ENCODE measurements around the gene ARHGAP26. TPM values are rescaled to one million over a fixed set of nuclear protein-coding genes. Genes with fewer than 3 reads are reported as not detected.

The ARHGAP26 gene
- total RNA-seq, 2 experiments from 2014 or later, result 12.8 to 15.4 TPM

DNA sequence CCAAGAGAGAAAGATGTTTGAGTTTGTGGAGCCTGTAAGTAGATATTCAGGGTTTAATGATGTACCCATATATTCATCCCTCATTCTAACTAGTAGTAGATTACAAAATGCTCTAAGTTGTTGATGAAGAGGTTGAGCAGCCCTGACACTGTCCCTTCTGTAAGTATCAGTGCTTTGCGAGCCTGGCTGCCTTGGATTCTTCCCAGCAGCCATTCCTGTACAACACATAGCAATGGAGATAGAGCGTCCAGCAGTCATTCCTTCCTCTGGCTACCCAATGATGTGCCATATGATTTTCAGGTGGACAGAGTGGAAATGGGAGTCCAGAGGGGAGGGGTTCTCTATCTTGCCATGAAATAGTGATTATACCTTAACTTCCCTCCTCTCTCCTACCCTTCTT is 124.1 kb downstream of the ARHGAP26 start:
- ChIA-PET CTCF (no interaction called here), POLR2A (no interaction called here)
- Mint-ChIP-seq H3K4me3 (no peak overlapping the region), H3K9me3 (ENCODE audit: low read depth) (no peaks in the 10 kb centered on the region), H3K27me3 (no peaks in the 10 kb centered on the region), H3K4me1 (no peaks in the 10 kb centered on the region), H3K27ac (no peak overlapping the region), H3K36me3 (ENCODE audit: low read depth) (peaks cover 4% of the 10 kb centered on the region)
- intact Hi-C loops (cut with DNase I, micrococcal nuclease), result no loop called here
- DNase-seq, result no peak
- no peak for ATAC-seq

DNA sequence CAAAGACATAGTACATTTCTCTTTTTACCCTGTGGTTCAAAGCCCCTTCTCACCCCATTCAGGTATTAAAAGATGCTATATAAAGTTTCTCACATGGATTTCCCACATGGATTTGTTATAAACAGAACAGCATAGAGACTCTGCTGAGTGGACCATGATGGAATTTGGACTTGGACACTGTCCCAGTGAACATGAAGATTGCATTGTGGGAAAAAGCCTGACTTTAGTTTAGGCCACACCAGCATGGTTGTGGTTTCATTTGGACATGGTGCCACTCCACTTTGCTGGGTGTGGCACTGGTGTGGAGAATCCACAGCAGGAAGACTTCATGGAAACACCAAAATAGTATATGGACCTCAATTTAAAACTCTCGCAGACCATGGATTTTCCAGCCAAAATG is 124.6 kb downstream of the ARHGAP26 start:
- ATAC-seq, result no peak
- CTCF ChIA-PET, result interaction anchor here (3.1 kb wide), 1 partner anchor 14 kb away, joined by 13 read pairs; no protein-coding TSS in a partner anchor

DNA sequence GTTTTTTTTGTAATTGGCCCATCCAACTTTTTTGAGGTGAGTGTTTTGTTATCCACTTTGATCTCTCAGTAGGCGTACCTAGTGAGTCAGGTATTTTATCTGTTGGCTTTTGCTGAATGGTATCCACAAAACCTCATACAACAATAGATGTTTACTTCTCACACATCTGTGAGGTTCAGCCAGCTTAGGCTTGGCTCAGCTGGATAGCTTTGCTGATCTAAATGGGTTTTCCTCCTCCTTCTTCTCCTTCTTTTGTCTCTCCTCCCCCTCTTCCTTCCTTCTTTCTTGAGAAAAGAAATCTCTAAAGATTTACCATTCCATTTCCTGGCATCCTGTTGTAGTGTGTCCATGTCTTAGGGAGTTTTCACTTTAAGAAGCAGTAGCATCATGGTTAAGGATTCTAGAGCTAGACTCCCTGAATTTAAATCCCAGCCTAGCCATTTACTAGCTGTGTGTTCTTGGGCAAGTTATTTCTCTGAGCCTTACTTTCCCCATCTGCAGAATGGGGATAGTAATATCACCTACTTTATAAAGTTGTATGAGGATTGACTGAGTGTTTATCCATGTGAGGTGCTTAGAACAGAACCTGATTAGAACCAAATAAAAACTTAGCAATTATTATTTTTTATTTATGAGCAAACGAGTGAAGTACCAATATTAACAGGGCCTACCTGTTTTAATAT is 126.3 kb downstream of the ARHGAP26 start:
- Mint-ChIP-seq H3K4me3 (no peak overlapping the region), H3K9me3 (ENCODE audit: low read depth) (no peaks in the 10 kb centered on the region), H3K4me1 (no peaks in the 10 kb centered on the region), H3K27me3 (no peaks in the 10 kb centered on the region), H3K36me3 (ENCODE audit: low read depth) (peaks cover 4% of the 10 kb centered on the region), H3K27ac (no peak overlapping the region)
- intact Hi-C loops (cut with DNase I, micrococcal nuclease), result no loop called here
- CTCF ChIA-PET, result interaction anchor here (0.9 to 3.1 kb wide), 9 partner anchors 8 to 811 kb away, joined by 3 to 15 read pairs (median 5); no protein-coding TSS in a partner anchor
- POLR2A ChIA-PET, result no interaction called here
- DNase-seq (no peak), ATAC-seq (no peak)

More for the DNA sequence above, 124.6 kb downstream of the ARHGAP26 start:
- POLR2A ChIA-PET, result no interaction called here
- no peaks in the 10 kb centered on the region for H3K9me3 Mint-ChIP-seq (ENCODE audit: low read depth)
- no peak overlapping the region for H3K27ac Mint-ChIP-seq
- intact Hi-C loops (cut with DNase I, micrococcal nuclease), result no loop called here
- no peak for DNase-seq
- H3K4me3 Mint-ChIP-seq, result no peak overlapping the region
- H3K4me1 Mint-ChIP-seq, result no peaks in the 10 kb centered on the region
- H3K27me3 Mint-ChIP-seq, result no peaks in the 10 kb centered on the region
- H3K36me3 Mint-ChIP-seq (ENCODE audit: low read depth), result peaks cover 4% of the 10 kb centered on the region

DNA sequence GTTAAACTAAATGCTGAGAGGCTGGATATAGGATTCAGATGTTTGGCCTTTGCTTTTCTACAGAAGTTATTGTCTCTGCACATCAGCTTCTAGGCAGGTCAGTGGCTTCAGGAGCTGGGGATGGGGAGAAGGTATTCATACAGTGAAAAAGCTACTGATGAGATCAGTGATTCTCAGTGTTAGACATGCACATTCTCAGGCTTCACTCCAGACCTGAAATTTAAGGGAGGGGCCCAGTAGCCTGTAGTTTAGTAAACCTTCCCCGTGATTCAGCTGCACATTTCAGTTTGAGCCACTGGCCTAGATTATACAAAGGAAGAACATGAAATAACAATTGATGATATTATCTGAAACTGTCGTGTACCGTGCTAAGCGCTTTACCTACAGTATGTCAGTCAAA is 127.2 kb downstream of the ARHGAP26 start:
- Mint-ChIP-seq H3K9me3 (ENCODE audit: low read depth) (no peaks in the 10 kb centered on the region), H3K36me3 (ENCODE audit: low read depth) (peaks cover 4% of the 10 kb centered on the region), H3K27me3 (no peaks in the 10 kb centered on the region), H3K27ac (no peak overlapping the region), H3K4me1 (no peaks in the 10 kb centered on the region), H3K4me3 (no peak overlapping the region)
- no peak for DNase-seq
- POLR2A ChIA-PET, result no interaction called here
- ATAC-seq, result no peak
- CTCF ChIA-PET, result interaction anchor here (0.8 to 3.1 kb wide), 9 partner anchors 9 to 810 kb away, joined by 3 to 15 read pairs (median 5); no protein-coding TSS in a partner anchor
- intact Hi-C loops (cut with DNase I, micrococcal nuclease), result no loop called here

DNA sequence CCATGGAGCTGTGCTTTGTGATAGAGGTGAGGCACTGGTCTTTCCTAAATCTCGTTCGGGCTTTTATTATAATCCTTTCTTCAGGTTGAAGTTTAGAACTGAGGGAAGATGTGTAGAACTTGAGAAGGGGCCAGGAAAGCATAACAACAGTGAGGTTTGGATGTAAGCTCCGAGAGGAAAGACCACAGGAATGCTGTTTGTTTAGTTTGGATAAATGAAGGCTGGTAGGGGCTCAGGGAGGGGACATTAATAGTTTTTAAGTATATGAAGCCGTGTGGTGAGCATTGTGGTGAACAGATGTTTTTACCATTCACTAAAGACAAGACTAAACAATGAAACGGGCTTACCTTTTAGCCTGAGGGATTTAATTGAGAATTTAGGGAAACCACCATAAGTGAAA is 130.8 kb downstream of the ARHGAP26 start:
- no peak for ATAC-seq
- ChIA-PET CTCF (interaction anchor here (2.3 kb wide), 1 partner anchor 12 kb away, joined by 10 read pairs; no protein-coding TSS in a partner anchor), POLR2A (no interaction called here)
- no peaks in the 10 kb centered on the region for H3K9me3 Mint-ChIP-seq (ENCODE audit: low read depth)
- H3K36me3 Mint-ChIP-seq (ENCODE audit: low read depth), result peaks cover 15% of the 10 kb centered on the region
- H3K27ac Mint-ChIP-seq, result no peak overlapping the region
- no peak for DNase-seq
- no peak overlapping the region for H3K4me3 Mint-ChIP-seq
- H3K4me1 Mint-ChIP-seq, result no peaks in the 10 kb centered on the region
- no peaks in the 10 kb centered on the region for H3K27me3 Mint-ChIP-seq
- intact Hi-C loops (cut with DNase I, micrococcal nuclease), result no loop called here

DNA sequence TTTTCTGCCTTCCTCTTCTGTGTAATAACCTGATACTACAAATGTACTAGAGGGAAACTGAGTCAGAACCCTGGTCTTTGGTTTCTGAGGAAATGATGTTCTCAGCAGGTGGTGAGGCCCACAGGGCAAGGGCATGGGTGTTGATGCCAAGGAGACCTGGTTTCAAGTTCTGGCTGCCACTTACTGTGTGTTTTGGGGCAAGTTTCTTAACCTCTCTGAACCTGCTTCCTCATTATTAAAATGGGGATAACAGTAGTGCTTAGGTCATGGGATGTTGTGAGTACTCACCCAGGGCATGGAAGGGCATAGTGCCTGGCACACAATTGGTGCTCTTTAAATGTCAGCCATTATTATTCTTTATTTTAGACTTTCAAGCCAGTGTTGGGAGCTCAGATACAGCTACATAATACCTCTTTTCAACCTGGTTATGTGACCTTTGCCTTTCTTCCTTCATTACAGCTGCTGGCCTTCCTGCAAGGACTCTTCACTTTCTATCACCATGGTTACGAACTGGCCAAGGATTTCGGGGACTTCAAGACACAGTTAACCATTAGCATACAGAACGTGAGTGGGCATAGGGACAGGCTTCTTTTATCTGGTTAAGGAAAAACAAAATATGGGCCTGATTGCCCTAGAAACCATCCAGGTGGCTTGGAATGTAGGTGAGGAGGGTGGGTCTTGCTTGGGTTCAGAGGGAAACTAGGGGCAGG is 131.5 kb downstream of the ARHGAP26 start:
- ChIA-PET POLR2A (no interaction called here), CTCF (interaction anchor here (2.3 kb wide), 1 partner anchor 13 kb away, joined by 10 read pairs; no protein-coding TSS in a partner anchor)
- intact Hi-C loops (cut with DNase I, micrococcal nuclease), result no loop called here
- Mint-ChIP-seq H3K9me3 (ENCODE audit: low read depth) (no peaks in the 10 kb centered on the region), H3K4me3 (no peak overlapping the region), H3K4me1 (no peaks in the 10 kb centered on the region), H3K27ac (no peak overlapping the region), H3K27me3 (no peaks in the 10 kb centered on the region), H3K36me3 (ENCODE audit: low read depth) (peaks cover 21% of the 10 kb centered on the region)
- DNase-seq (no peak), ATAC-seq (peak; percentile 26)

DNA sequence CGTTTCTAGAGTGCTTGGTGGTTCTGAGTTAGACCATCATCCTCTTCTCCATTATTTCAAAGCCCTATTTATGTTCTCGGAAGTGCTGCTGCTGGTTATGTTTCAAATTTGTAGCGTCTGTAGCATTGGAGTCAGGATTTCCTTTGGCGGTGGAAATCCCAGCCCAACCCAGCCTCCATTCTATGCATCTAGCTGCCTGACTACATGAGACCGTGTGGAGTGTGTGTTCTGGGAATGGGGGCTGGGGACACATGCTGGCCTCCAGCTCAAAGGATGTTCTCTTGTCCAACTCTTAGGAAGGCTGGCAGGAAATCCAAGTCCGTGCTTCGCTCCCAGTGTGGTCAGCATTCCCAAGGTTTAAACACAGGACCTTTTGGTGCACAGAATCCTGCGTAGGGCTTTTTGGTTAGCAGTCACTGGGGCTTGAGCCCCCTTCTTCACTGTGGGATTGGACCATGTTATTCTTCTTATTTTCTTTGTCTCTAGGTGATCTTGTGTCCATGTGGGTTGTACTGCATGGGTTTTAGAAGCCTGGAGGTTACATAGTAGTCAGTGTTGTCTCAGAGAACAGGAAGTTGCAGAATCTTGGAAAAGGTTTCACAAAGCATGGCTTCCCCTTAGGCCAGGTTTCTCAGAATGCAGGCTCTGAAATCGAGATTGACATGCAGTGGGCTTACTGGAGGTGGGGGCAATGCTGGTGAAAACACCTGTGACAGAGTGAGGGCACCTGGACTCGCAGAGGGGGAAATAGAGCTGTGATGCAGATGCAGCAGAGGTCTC is 132.2 kb downstream of the ARHGAP26 start:
- Mint-ChIP-seq H3K36me3 (ENCODE audit: low read depth) (peaks cover 23% of the 10 kb centered on the region), H3K27me3 (no peaks in the 10 kb centered on the region), H3K9me3 (ENCODE audit: low read depth) (no peaks in the 10 kb centered on the region), H3K4me1 (no peaks in the 10 kb centered on the region), H3K27ac (no peak overlapping the region), H3K4me3 (no peak overlapping the region)
- ATAC-seq (no peak), DNase-seq (no peak)
- CTCF ChIA-PET, result interaction anchor here (1.0 to 2.3 kb wide), 2 partner anchors 14 to 203 kb away, joined by 3 to 10 read pairs; no protein-coding TSS in a partner anchor
- intact Hi-C loops (cut with DNase I, micrococcal nuclease), result no loop called here
- POLR2A ChIA-PET, result no interaction called here

DNA sequence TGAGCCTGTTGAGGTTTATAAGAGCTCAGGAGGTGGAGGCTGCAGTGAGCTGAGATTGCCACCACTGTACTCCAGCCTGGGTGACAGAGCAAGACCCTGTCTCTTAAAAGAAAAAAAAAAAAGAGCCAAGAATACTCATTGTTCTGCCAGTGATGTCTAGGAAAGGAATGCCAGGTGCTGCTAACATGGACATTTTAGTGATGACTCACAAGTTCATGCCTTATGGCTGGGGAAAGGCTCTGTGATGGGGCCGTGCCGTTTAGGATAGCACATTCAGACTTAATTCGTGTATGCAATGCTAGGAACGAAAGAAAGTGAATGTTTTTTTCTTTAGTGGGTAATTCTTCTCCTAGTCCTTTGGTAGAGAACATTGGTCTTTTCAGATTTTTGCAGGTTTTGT is 134.2 kb downstream of the ARHGAP26 start:
- intact Hi-C loops (cut with DNase I, micrococcal nuclease), result no loop called here
- H3K27me3 Mint-ChIP-seq, result no peaks in the 10 kb centered on the region
- ATAC-seq (no peak), DNase-seq (no peak)
- H3K36me3 Mint-ChIP-seq (ENCODE audit: low read depth), result peaks cover 25% of the 10 kb centered on the region
- H3K4me1 Mint-ChIP-seq, result no peaks in the 10 kb centered on the region
- H3K27ac Mint-ChIP-seq, result no peak overlapping the region
- POLR2A ChIA-PET, result no interaction called here
- CTCF ChIA-PET, result interaction anchor here (0.7 to 1.4 kb wide), 2 partner anchors 10 to 157 kb away, joined by 3 to 4 read pairs; no protein-coding TSS in a partner anchor
- H3K9me3 Mint-ChIP-seq (ENCODE audit: low read depth), result no peaks in the 10 kb centered on the region
- no peak overlapping the region for H3K4me3 Mint-ChIP-seq

DNA sequence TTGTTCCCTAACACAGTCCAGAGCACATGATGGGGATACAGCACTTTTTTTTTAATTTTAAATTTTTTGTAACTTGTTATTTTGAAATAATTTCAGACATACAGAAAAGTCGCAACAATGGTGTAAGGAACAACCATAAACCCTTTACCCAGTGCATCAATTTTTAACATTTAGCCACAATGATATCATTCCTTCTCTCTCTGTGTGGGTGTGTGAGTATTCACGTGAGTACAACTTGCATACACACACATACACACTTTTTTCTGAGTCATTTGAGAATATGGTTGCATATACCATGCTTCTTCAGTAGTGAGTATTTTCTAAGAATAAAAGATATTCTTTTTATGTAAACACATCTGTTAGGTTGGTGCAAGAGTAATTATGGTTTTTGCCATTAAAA is 135.2 kb downstream of the ARHGAP26 start:
- Mint-ChIP-seq H3K9me3 (ENCODE audit: low read depth) (no peaks in the 10 kb centered on the region), H3K27me3 (no peaks in the 10 kb centered on the region), H3K4me3 (no peak overlapping the region), H3K4me1 (no peaks in the 10 kb centered on the region), H3K27ac (no peak overlapping the region), H3K36me3 (ENCODE audit: low read depth) (peaks cover 25% of the 10 kb centered on the region)
- CTCF ChIA-PET, result interaction anchor here (0.8 kb wide), 1 partner anchor 20 kb away, joined by 3 read pairs; no protein-coding TSS in a partner anchor
- peak; percentile 44 for ATAC-seq
- DNase-seq, result no peak
- intact Hi-C loops (cut with DNase I, micrococcal nuclease), result no loop called here
- POLR2A ChIA-PET, result no interaction called here

DNA sequence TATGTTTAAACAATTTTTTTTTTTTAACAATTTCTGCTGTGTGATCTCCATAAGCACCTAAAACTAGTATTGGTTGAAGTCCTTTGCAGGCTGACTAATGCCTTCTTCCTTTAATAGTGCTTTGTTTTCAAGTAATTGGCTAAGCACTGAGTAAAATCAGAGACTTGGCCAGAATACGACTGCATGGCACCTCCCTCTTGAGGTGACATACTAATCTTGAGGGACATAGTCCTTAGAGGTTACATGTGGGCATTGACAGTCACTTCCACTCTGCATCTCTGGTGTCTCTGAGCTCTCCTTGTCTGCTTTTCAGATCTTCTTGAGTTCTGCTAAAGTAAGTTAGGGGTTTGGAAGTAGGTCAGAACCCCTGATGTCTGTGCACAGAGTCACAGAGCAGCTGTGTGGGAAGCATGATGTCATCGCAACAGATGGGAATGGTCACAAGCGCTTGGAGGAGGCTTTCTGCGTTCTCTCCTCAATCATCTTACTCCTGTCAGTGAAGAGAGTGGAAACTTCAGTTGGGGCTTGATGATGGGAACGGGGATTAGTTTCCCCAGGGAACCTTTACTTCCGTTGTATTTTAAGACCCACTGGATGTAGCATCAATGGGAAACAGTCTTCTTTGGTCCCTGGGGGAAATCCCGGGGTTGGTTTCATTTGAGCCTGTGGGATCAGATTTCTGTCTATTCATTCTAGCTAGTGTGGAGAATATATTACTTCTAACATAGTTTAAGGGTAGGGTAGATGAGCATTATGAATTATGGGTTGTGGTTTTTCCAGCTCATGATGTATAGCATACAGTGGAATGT is 136.9 kb downstream of the ARHGAP26 start:
- ATAC-seq, result no peak
- ChIA-PET POLR2A (no interaction called here), CTCF (interaction anchor here (1.3 to 2.0 kb wide), 3 partner anchors 19 to 190 kb away, joined by 3 to 4 read pairs (median 4); no protein-coding TSS in a partner anchor)
- H3K27ac Mint-ChIP-seq, result no peak overlapping the region
- H3K27me3 Mint-ChIP-seq, result no peaks in the 10 kb centered on the region
- no peak overlapping the region for H3K4me3 Mint-ChIP-seq
- intact Hi-C loops (cut with DNase I, micrococcal nuclease), result no loop called here
- DNase-seq, result no peak
- no peaks in the 10 kb centered on the region for H3K4me1 Mint-ChIP-seq
- peaks cover 28% of the 10 kb centered on the region for H3K36me3 Mint-ChIP-seq (ENCODE audit: low read depth)
- H3K9me3 Mint-ChIP-seq (ENCODE audit: low read depth), result no peaks in the 10 kb centered on the region

DNA sequence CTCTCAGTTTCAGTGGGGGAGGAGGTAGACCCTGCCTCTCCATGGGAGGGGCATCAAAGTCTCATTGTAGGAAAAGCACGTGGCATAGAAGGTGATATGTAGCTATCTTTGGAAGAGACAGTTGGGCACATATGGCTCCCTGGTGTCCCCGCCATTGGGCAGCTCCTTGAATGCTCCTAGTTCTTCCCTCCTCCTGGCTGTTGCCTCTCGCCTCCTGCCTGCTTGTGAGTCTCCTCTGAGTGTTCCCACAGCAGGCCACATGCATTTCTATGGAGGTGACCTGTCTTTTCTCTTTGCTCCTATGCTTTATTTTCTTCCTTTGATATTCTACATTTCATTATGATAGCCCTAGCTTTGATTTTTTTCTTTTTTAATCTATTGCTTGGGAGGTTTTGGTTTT is 138.5 kb downstream of the ARHGAP26 start:
- H3K36me3 Mint-ChIP-seq (ENCODE audit: low read depth), result peaks cover 23% of the 10 kb centered on the region
- POLR2A ChIA-PET, result interaction anchor here (0.6 to 0.7 kb wide), 2 partner anchors 8 to 28 kb away, joined by 3 read pairs; no protein-coding TSS in a partner anchor
- no peak overlapping the region for H3K27ac Mint-ChIP-seq
- CTCF ChIA-PET, result interaction anchor here (1.3 to 2.0 kb wide), 3 partner anchors 20 to 191 kb away, joined by 3 to 4 read pairs (median 4); no protein-coding TSS in a partner anchor
- H3K4me1 Mint-ChIP-seq, result no peaks in the 10 kb centered on the region
- intact Hi-C loops (cut with DNase I, micrococcal nuclease), result no loop called here
- no peak overlapping the region for H3K4me3 Mint-ChIP-seq
- DNase-seq (no peak), ATAC-seq (no peak)
- no peaks in the 10 kb centered on the region for H3K27me3 Mint-ChIP-seq
- no peaks in the 10 kb centered on the region for H3K9me3 Mint-ChIP-seq (ENCODE audit: low read depth)
